ENCODE data around the gene CTDP1.
"Not testable (repeated sequence)": the region's sequence is repeated elsewhere in the genome, so short reads cannot be mapped to it uniquely, and the experiment has no call there.

CTDP1 gene

GRCh38 chr18:79702906-79703305 is 23.3 kb downstream of the CTDP1 start:
- DNase-seq = no peak
- no peak for ATAC-seq

- no peak for DNase-seq
- no peak for ATAC-seq
Measured at GRCh38 chr18:79704631-79705030, 25.0 kb downstream of the CTDP1 start.

GRCh38 chr18:79705272-79705671 is 25.7 kb downstream of the CTDP1 start:
- DNase-seq = no peak

DNA sequence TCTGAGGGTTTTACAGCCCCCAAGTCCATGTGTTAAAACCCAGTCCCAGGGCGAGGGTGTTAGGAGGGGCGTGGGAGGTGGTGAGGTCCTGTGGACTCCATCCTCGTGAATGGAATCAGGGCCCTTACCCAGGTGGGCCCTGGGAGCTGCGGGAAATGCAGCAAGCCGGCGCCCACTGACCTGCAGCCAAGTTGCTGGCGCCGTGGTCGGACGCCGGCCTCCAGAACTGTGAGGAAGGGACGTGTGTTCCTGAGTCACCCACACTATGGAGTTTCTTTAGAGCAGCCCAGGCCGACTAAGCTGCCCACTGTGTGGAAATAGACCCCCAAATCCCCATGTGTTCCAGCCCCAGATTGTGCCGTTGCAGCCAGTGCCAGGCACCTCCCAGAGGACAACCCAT is 26.4 kb downstream of the CTDP1 start:
- ATAC-seq (no peak), DNase-seq (no peak)

More at GRCh38 chr18:79705272-79705671, 25.7 kb downstream of the CTDP1 start:
- no peak for ATAC-seq

GRCh38 chr18:79706658-79707057 is 27.1 kb downstream of the CTDP1 start:
- no peak for ATAC-seq

GRCh38 chr18:79707239-79707638 is 27.6 kb downstream of the CTDP1 start:
- DNase-seq = no peak
- no peak for ATAC-seq

More at GRCh38 chr18:79706658-79707057, 27.1 kb downstream of the CTDP1 start:
- no peak for DNase-seq

GRCh38 chr18:79707671-79708070 is 28.1 kb downstream of the CTDP1 start:
- ATAC-seq = no peak

GRCh38 chr18:79708412-79708811 is 28.8 kb downstream of the CTDP1 start:
- ATAC-seq (no peak), DNase-seq (no peak)

More at GRCh38 chr18:79707671-79708070, 28.1 kb downstream of the CTDP1 start:
- no peak for DNase-seq

DNA sequence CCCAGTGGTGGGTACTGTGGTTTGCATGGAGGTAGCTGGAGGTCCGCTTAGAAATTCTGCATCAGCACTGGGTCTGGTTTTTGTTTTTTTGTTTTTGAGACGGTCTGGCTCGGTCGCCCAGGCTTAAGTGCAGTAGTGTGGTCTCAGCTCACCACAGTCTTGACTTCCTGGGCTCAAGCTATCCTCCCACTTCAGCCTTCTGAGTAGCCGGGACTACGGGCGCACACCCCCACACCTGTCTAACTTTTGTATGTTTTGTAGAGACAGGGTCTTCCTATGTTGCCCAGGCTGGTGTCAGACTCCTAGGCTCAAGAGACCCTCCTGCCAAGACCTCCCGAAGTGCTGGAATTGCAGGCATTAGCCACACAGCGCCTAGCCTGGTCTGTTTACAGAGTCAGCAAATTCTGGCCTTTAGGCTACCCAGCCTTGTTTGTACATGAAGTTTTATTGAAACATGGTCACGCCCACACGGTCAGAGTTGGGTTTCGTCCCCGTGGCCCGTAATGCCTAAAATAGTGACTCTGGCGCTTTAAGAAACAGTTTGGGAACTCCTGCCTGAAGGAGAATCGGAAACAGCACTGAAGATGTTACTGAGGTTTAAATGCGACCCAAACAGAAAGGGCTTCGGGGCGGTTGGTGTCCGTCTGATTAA is 32.7 kb downstream of the CTDP1 start:
- DNase-seq = no peak

GRCh38 chr18:79713341-79713740 is 33.7 kb downstream of the CTDP1 start:
- DNase-seq (no peak), ATAC-seq (no peak)

More for the DNA sequence above, 32.7 kb downstream of the CTDP1 start:
- ATAC-seq = no peak

DNA sequence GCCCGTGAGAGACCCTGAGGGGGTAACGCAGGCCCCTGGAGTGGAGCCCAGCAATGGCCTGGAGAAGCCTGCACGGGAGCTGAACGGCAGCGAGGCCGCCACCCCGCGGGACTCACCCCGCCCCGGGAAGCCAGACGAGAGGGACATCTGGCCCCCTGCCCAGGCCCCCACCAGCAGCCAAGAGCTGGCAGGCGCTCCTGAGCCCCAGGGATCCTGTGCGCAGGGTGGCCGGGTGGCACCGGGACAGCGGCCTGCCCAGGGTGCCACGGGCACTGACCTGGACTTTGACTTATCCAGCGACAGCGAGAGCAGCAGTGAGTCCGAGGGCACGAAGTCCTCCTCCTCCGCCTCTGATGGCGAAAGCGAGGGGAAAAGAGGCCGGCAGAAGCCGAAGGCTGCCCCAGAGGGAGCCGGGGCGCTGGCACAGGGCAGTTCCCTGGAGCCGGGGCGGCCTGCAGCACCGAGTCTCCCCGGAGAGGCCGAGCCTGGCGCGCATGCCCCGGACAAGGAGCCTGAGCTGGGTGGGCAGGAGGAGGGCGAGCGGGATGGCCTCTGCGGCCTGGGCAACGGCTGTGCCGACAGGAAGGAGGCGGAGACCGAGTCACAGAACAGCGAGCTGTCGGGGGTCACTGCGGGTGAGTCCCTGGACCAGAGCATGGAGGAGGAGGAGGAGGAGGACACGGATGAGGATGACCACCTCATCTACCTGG is 35.1 kb downstream of the CTDP1 start:
- ATAC-seq (no peak), DNase-seq (no peak)

DNA sequence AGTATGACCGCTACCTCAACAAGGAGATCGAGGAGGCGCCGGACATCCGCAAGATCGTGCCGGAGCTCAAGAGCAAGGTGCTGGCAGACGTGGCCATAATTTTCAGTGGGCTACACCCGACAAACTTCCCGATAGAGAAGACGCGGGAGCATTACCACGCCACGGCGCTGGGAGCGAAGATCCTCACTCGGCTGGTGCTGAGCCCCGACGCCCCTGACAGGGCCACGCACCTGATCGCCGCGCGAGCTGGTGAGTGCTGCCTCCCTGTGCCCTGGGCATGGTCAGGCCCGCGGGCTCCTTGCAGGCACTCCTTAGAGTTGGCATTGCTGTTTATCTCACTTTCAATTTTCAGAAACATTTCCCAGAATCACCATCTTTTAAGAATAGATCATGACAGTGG is 35.7 kb downstream of the CTDP1 start:
- ATAC-seq (no peak), DNase-seq (no peak)

DNA sequence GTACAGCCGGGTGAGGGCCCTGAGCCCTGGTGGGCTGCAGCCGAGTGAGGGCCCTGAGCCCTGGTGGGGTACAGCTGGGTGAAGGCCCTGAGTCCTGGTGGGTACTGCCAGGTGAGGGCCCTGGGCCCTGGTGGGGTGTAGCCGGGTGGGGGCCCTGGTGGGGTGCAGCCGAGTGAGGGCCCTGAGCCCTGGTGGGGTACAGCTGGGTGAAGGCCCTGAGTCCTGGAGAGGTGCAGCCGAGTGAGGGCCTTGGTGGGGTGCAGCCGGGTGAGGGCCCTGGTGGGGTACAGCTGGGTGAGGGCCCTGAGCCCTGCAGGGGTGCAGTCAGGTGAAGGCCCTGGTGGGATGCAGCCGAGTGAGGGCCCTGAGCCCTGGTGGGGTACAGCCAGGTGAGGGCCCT is 37.5 kb downstream of the CTDP1 start:
- peak; percentile 5 for ATAC-seq

GRCh38 chr18:79717555-79718074 is 38.0 kb downstream of the CTDP1 start:
- no peak for DNase-seq
- ATAC-seq = no peak

More for the DNA sequence above, 37.5 kb downstream of the CTDP1 start:
- DNase-seq = no peak

GRCh38 chr18:79718126-79718525 is 38.5 kb downstream of the CTDP1 start:
- DNase-seq = no peak
- no peak for ATAC-seq

DNA sequence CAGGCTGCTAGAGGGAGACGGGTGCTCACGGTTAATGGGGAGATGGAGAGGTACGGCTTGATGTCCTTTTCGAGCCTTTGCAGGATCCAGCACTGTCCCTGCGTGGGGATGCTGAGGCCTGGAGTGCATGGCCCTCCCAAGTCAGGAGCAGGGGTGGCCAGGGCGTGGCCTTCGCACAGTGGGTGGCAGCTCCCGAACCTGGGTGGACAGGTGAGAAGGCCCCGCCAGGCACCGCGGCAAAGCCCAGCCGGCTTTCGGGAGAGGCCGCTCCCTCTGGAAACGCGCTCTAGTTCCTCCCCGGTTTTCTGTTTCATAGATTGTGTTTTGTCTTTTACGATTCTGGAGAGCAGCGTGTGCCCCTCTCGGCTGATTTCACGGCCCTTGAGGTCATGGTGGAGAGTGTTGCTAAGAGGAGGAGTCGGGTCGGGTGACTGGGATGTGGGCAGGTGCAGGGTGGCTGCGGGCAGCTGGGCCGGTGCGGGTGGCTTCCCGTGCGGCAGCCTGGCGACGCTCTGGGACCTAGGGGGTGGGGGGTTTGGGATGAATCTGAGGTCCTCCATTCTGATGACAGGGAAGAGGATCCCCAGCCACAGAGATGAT is 39.4 kb downstream of the CTDP1 start:
- DNase-seq (no peak), ATAC-seq (no peak)

GRCh38 chr18:79719478-79720358 is 40.1 kb downstream of the CTDP1 start:
- DNase-seq, ATAC-seq: not testable (repeated sequence)

GRCh38 chr18:79720359-79720733 is 40.7 kb downstream of the CTDP1 start:
- DNase-seq (no peak), ATAC-seq (no peak)

DNA sequence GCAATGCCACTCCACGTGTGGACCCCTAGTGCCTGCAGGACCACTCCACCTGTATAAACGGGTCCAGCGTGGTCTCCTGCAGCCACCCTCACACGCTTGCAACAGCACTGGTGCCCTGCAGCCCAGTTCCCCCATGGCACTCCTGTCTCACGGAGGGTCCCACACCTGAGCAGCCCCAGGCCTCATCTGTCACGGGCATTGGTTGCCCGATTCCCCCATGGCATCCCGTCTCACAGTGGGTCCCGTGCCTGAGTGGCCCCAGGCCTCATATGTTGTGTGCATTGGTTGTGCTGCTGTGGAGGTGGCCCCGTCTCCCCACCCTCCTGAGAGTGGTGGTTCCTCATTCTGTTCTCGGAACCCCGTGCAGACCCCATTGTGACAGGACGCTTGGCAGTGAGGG is 43.4 kb downstream of the CTDP1 start:
- peak; percentile 10 for ATAC-seq

GRCh38 chr18:79723628-79724027 is 44.0 kb downstream of the CTDP1 start:
- ATAC-seq (no peak), DNase-seq (no peak)

More for the DNA sequence above, 43.4 kb downstream of the CTDP1 start:
- DNase-seq = no peak

DNA sequence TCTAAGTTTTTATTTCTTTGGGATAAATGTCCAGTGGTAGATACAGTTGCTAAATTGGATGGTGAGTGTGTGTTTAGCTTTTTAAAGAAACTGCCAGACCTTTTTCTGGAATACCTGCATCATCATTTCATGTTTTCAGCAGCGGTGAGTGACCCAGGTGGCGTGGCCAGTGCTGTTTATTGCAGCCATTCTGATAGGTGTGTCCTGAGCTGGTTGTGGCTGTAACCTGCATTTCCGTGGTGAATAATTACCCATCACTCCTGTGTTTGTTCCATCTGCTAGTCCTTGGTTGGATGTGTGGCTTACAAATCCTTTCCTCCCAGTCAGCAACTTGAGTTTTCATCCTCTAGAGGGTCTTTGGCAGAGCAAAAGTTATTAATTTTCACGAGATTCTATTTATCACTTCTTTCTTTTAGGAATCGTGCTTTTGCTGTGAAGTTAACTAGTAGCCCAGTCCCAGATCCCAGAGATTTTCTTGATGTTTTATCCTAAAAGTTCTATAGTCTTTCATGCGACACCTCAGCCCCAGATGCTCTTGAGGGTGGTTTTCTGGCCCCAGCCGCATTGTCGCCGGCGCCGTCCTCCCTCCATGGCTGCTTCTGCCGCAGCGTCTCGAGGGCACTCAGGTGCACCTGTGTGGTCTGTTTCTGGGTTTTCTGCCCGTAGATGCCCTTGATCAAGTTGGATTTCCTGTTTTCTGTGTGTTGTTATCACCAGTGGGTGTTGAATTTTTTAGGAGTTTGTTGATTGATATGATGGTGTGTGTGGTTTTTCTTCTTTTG is 44.9 kb downstream of the CTDP1 start:
- no peak for ATAC-seq
- no peak for DNase-seq
